HFFc6 (cell line): ENCODE data around the gene SGMS1. TPM values are rescaled to one million over a fixed set of nuclear protein-coding genes. Genes with fewer than 3 reads are reported as not detected.
A peak's percentile ranks its signal among the peaks of the same experiment; 100 is the strongest.

Experiments used
- DNase-seq: peaks from one replicate; pipeline ENCODE4 v3.0.0-alpha.2; 2018
- H3K27ac Mint-ChIP-seq: 2 replicates; pipeline ENCODE4 v1.8.0; 2020; ENCODE audit warnings: mild to moderate bottlenecking, mixed read lengths
- H3K27me3 Mint-ChIP-seq: 2 replicates; pipeline ENCODE4 v1.8.0; 2021; ENCODE audit warnings: mild to moderate bottlenecking, moderate library complexity, mixed read lengths; ENCODE audit not compliant: insufficient read depth
- H3K36me3 Mint-ChIP-seq: 2 replicates; pipeline ENCODE4 v1.8.0; 2021; ENCODE audit warnings: low read depth, mixed read lengths
- H3K4me1 Mint-ChIP-seq: 2 replicates; pipeline ENCODE4 v1.8.0; 2020; ENCODE audit warnings: low read depth, mixed read lengths
- H3K4me3 Mint-ChIP-seq: 2 replicates; pipeline ENCODE4 v1.8.0; 2020; ENCODE audit warnings: mild to moderate bottlenecking, moderate library complexity, mixed read lengths
- H3K9me3 Mint-ChIP-seq: 2 replicates; pipeline ENCODE4 v1.8.0; 2020; ENCODE audit warnings: mild to moderate bottlenecking, mixed read lengths
- CTCF ChIP-seq: fragments of 200-600 bp; sonication (generic); IDR thresholded peaks from 2 replicates; pipeline ENCODE4 v1.5.0; 2021; ENCODE audit warnings: antibody characterized with exemption, mild to moderate bottlenecking
- total RNA-seq, 6 experiments: library from RNA; stranded (reverse); fragmentation: NEBNext Ultra II Directional; extraction: Animal tissue kit (Norgen Biotek cat#: 25700); gene quantifications; 2 replicates in 1 of 6; 3 replicates in 5 of 6; pipeline ENCODE4 v1.2.3, GENCODE V29; 2021

SGMS1 gene
- total RNA-seq, 6 experiments from 2014 or later = 19.6 to 27.5 (median 24.6) TPM

GRCh38 chr10:50542871-50543270, 80.9 kb downstream of the SGMS1 start:
- Mint-ChIP-seq H3K27me3 (no peaks in the 10 kb centered on the region; the same call in 1 of the 2 replicates), H3K4me3 (no peak overlapping the region), H3K4me1 (peaks cover 15% of the 10 kb centered on the region; the same call in 1 of the 2 replicates), H3K36me3 (peaks cover 5% of the 10 kb centered on the region; the same call in 1 of the 2 replicates), H3K27ac (no peak overlapping the region), H3K9me3 (no peaks in the 10 kb centered on the region)
- no peak for TF ChIP-seq CTCF
- DNase-seq = no peak

GRCh38 chr10:50541921-50542320, 81.8 kb downstream of the SGMS1 start:
- Mint-ChIP-seq H3K27ac (no peak overlapping the region), H3K27me3 (no peaks in the 10 kb centered on the region; the same call in 1 of the 2 replicates), H3K4me3 (no peak overlapping the region), H3K9me3 (no peaks in the 10 kb centered on the region), H3K4me1 (peaks cover 18% of the 10 kb centered on the region), H3K36me3 (no peaks in the 10 kb centered on the region; the same call in 1 of the 2 replicates)
- no peak for DNase-seq
- TF ChIP-seq CTCF = no peak

- H3K27me3 Mint-ChIP-seq = no peaks in the 10 kb centered on the region; the same call in 1 of the 2 replicates
- no peak overlapping the region for H3K4me3 Mint-ChIP-seq
- H3K9me3 Mint-ChIP-seq = no peaks in the 10 kb centered on the region
- no peak overlapping the region for H3K27ac Mint-ChIP-seq
- DNase-seq = no peak
- H3K36me3 Mint-ChIP-seq = no peaks in the 10 kb centered on the region
- peaks cover 23% of the 10 kb centered on the region for H3K4me1 Mint-ChIP-seq
- no peak for TF ChIP-seq CTCF
Observed at GRCh38 chr10:50541317-50541716, 82.4 kb downstream of the SGMS1 start.

- Mint-ChIP-seq H3K27ac (0 out of 2 replicates have a peak overlapping the region, but pooled peaks have one; percentile 3), H3K9me3 (no peaks in the 10 kb centered on the region), H3K27me3 (peaks cover 3% of the 10 kb centered on the region), H3K4me1 (peaks cover 23% of the 10 kb centered on the region), H3K36me3 (no peaks in the 10 kb centered on the region), H3K4me3 (no peak overlapping the region)
- no peak for TF ChIP-seq CTCF
- DNase-seq = no peak
Observed at GRCh38 chr10:50540826-50541122, 83.0 kb downstream of the SGMS1 start.

- peaks cover 23% of the 10 kb centered on the region for H3K4me1 Mint-ChIP-seq
- no peak overlapping the region for H3K4me3 Mint-ChIP-seq
- no peaks in the 10 kb centered on the region for H3K36me3 Mint-ChIP-seq
- no peaks in the 10 kb centered on the region for H3K9me3 Mint-ChIP-seq
- TF ChIP-seq CTCF = no peak
- DNase-seq = no peak
- H3K27ac Mint-ChIP-seq = no peak overlapping the region
- peaks cover 3% of the 10 kb centered on the region for H3K27me3 Mint-ChIP-seq
Observed at GRCh38 chr10:50540069-50540825, 83.5 kb downstream of the SGMS1 start.
